ENCODE data around the gene ITGAE. TPM values are rescaled to one million over a fixed set of nuclear protein-coding genes. Genes with fewer than 3 reads are reported as not detected.
A peak's percentile ranks its signal among the peaks of the same experiment; 100 is the strongest.

ITGAE gene
- total and polyA plus RNA-seq, 8 donors = 4.4 to 29.0 (median 7.0) TPM

GRCh38 chr17:3777366-3778120 is 23.4 kb downstream of the ITGAE start:
- TF ChIP-seq CTCF (IDR thresholded peaks at IDR 0.05) = no peak
- FAIRE-seq (no peak), ATAC-seq (no peak), DNase-seq (peak in 1 of 6 donors; percentile 40)
- intact Hi-C loops (cut with DNase I) = no loop called here
- H3K27ac ChIP-seq = no peak overlapping the region
- H3K27me3 ChIP-seq = no peaks in the 10 kb centered on the region
- no peak overlapping the region for H3K4me3 ChIP-seq
- H3K9me3 ChIP-seq = no peaks in the 10 kb centered on the region
- H3K4me1 ChIP-seq = no peaks in the 10 kb centered on the region
- no peaks in the 10 kb centered on the region for H3K36me3 ChIP-seq
- 74 to 84% methylated on average over 20 of the region's 20 CpGs for WGBS, 2 donors

GRCh38 chr17:3773966-3774365 is 27.0 kb downstream of the ITGAE start:
- WGBS, 2 donors = 89 to 90% methylated on average over 3 of the region's 3 CpGs

GRCh38 chr17:3773511-3773910 is 27.5 kb downstream of the ITGAE start:
- no peaks in the 10 kb centered on the region for H3K4me1 ChIP-seq
- H3K27me3 ChIP-seq = no peaks in the 10 kb centered on the region
- no peaks in the 10 kb centered on the region for H3K36me3 ChIP-seq
- ATAC-seq (no peak), DNase-seq (peak in 1 of 6 donors; percentile 3), FAIRE-seq (no peak)
- intact Hi-C loops (cut with DNase I) = no loop called here
- H3K9me3 ChIP-seq = no peaks in the 10 kb centered on the region
- WGBS, 2 donors = 69 to 72% methylated on average over 5 of the region's 5 CpGs
- no peak for TF ChIP-seq CTCF (IDR thresholded peaks at IDR 0.05)
- H3K4me3 ChIP-seq = no peak overlapping the region
- no peak overlapping the region for H3K27ac ChIP-seq

More at GRCh38 chr17:3773966-3774365, 27.0 kb downstream of the ITGAE start:
- H3K4me3 ChIP-seq = no peak overlapping the region
- ATAC-seq (no peak), FAIRE-seq (no peak), DNase-seq (peak in 1 of 6 donors; percentile 27)
- intact Hi-C loops (cut with DNase I) = no loop called here
- no peaks in the 10 kb centered on the region for H3K27me3 ChIP-seq
- H3K27ac ChIP-seq = no peak overlapping the region
- no peaks in the 10 kb centered on the region for H3K9me3 ChIP-seq
- no peak for TF ChIP-seq CTCF (IDR thresholded peaks at IDR 0.05)
- H3K36me3 ChIP-seq = no peaks in the 10 kb centered on the region
- no peaks in the 10 kb centered on the region for H3K4me1 ChIP-seq

GRCh38 chr17:3772764-3773163 is 28.2 kb downstream of the ITGAE start:
- no peak for ATAC-seq
- WGBS, 2 donors = 54% methylated on average over 12 of the region's 12 CpGs

More at GRCh38 chr17:3772764-3773163, 28.2 kb downstream of the ITGAE start:
- Histone ChIP-seq H3K9me3 (no peaks in the 10 kb centered on the region), H3K27me3 (no peaks in the 10 kb centered on the region), H3K4me1 (no peaks in the 10 kb centered on the region), H3K4me3 (no peak overlapping the region), H3K27ac (no peak overlapping the region), H3K36me3 (no peaks in the 10 kb centered on the region)
- intact Hi-C loops (cut with DNase I) = no loop called here
- FAIRE-seq (no peak), DNase-seq (peak in 1 of 6 donors; percentile 18)
- no peak for TF ChIP-seq CTCF (IDR thresholded peaks at IDR 0.05)
